Astrocyte (in vitro differentiated cells and primary cell): ENCODE data around the gene HBA2.

ENCODE experiments used
- CTCF ChIP-seq: IDR thresholded peaks from 2 replicates; pipeline ENCODE4 v1.5.1; 2011; ENCODE audit warnings: low read depth, mild to moderate bottlenecking, inconsistent platforms, low read length, moderate library complexity; ENCODE audit not compliant: insufficient read depth
- EZH2 ChIP-seq: IDR thresholded peaks from 2 replicates; pipeline ENCODE4 v1.6.1; 2012; ENCODE audit warnings: mild to moderate bottlenecking, low read length, inconsistent platforms; ENCODE audit not compliant: insufficient read depth

- TF ChIP-seq CTCF (no peak), EZH2 (no peak)
Measured at GRCh38 chr16:180681-181564, 8.2 kb downstream of the HBA2 start.
